HPDE6-E6E7 (cell line): ENCODE measurements around the gene PRKN.

Experiments
- DNase-seq: peaks from one replicate; pipeline ENCODE4 v3.0.0; 2011; ENCODE audit warnings: missing footprints; ENCODE audit errors: extremely low spot score

The PRKN gene

GRCh38 chr6:162313922-162314660 lies 413.5 kb downstream of the PRKN start:
- DNase-seq, result no peak

- DNase-seq, result no peak
Observed at GRCh38 chr6:162307865-162308264, 419.7 kb downstream of the PRKN start.

- no peak for DNase-seq
Observed at GRCh38 chr6:162306616-162307015, 420.9 kb downstream of the PRKN start.

DNA sequence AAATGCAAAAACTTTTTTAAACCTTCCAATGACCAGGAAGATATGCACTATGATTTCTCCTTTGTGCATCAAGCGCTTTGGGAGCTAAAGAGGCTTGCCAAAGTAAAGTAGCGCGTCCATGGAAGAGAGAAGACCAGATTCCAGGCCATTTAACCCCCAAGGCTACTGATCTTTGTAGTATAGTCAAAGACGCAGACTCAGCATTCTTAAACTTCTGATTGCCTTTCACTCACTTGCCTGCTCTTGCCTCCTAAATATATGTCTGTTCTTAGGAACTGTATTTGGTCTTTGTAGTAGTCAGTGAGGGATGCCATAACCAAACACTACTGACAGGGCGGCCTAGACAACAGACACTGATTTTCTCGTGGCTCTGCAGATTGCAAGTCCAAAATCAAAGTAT lies 426.4 kb downstream of the PRKN start:
- no peak for DNase-seq

- DNase-seq, result no peak
Observed at GRCh38 chr6:162294029-162294428, 433.5 kb downstream of the PRKN start.

GRCh38 chr6:162292915-162293314 lies 434.7 kb downstream of the PRKN start:
- no peak for DNase-seq

GRCh38 chr6:162290846-162291465 lies 436.6 kb downstream of the PRKN start:
- no peak for DNase-seq

DNA sequence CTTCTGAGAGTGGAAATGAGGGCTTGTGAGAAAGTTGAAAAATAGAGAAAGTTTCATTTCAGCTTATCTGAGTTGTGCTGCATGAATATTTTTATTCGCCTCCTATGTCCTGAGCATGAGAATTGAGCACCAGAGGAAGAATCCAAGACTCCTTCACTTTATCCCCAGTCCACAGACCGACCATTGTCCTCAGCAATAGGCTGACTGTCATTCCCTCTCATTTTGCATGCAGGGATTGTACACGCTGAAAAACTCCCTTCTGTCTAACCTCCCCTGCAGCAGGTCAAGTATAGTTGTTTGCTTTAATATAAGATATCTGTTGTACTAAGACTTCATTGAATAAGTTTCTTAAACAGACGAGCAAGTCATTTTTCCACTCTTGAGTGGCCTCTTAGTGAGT lies 437.6 kb downstream of the PRKN start:
- DNase-seq, result no peak

- DNase-seq, result no peak
Observed at GRCh38 chr6:162273986-162274385, 453.6 kb downstream of the PRKN start.

GRCh38 chr6:162271922-162272321 lies 455.6 kb downstream of the PRKN start:
- no peak for DNase-seq

DNA sequence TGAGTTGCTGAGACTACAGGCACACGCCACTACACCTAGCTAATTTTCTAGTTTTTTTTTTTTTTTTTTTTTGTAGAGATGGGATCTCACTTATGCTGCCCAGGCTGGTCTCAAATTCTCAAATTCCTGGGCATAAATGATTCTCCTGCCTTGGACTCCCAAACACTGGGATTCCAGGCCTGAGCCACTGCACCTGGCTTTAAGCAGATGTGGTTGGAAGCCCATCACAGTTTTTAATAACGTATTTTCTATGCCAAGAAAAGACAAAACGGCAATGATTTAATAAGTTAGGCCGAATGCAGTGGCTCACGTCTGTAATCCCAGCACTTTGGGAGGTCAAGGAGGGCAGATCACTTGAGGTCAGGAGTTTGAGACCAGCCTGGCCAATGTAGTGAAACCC lies 456.6 kb downstream of the PRKN start:
- DNase-seq, result no peak

GRCh38 chr6:162267641-162268040 lies 459.9 kb downstream of the PRKN start:
- DNase-seq, result no peak

DNA sequence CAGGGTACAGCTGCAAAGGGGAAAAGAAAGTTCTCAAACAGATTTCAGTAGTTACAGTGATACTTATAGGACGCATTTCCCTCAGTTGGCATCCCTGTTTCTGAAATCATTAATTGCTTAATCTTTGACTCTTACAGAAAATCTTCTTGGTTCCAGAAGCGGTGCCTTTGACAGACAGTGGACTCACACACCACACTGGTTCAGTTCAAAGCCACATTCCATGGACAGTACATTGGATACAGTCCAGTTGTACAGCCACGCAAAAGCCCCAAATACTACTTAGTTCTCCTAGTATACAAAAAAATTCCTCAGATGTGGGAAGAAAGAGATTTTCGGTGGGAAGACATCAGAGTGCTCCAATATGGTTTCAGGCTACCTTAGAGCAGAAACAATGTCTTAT lies 460.4 kb downstream of the PRKN start:
- no peak for DNase-seq

- no peak for DNase-seq
Observed at GRCh38 chr6:162264581-162264980, 463.0 kb downstream of the PRKN start.

- DNase-seq, result no peak
Observed at GRCh38 chr6:162262466-162263196, 464.9 kb downstream of the PRKN start.

GRCh38 chr6:162261598-162261997 lies 466.0 kb downstream of the PRKN start:
- no peak for DNase-seq

GRCh38 chr6:162260027-162260426 lies 467.5 kb downstream of the PRKN start:
- no peak for DNase-seq

DNA sequence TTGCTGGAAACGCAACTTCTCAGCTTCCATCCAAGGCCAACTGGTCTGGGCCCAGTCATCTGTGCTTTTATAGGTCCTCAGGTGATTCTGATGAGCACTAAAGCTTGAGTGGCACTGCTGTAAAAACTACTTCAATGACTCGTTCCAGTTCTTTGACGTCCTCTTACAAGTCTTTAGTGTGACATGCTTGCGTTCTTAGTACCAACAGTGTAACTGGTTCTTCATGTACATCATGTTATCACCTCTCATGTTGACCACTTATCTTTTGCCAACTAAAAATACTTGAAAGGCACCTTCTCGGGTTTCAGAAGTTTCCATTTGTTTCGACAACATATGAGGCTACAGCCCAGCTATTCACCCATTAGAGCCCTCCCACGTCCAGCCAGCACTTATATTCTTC lies 468.9 kb downstream of the PRKN start:
- no peak for DNase-seq

DNA sequence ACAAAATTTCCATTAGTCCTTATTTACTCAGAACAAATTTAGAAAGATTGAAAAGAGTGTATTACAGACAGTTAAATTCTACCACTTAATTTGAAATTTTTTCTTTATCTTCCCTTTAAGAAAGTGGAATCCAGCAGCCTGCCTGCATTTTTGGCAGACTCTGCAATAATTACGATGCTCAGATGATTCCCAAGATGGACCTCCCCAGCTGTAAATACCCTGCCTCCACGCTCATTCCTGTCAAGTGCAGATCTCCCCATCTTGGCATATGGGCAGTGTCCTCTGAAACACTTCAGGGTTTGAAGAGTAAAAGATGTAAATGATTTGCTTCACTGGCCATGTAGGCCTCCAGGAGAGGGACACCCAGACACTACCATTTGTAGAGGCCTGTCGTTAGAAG lies 471.2 kb downstream of the PRKN start:
- DNase-seq, result no peak

- DNase-seq, result no peak
Observed at GRCh38 chr6:162251257-162251656, 476.3 kb downstream of the PRKN start.

DNA sequence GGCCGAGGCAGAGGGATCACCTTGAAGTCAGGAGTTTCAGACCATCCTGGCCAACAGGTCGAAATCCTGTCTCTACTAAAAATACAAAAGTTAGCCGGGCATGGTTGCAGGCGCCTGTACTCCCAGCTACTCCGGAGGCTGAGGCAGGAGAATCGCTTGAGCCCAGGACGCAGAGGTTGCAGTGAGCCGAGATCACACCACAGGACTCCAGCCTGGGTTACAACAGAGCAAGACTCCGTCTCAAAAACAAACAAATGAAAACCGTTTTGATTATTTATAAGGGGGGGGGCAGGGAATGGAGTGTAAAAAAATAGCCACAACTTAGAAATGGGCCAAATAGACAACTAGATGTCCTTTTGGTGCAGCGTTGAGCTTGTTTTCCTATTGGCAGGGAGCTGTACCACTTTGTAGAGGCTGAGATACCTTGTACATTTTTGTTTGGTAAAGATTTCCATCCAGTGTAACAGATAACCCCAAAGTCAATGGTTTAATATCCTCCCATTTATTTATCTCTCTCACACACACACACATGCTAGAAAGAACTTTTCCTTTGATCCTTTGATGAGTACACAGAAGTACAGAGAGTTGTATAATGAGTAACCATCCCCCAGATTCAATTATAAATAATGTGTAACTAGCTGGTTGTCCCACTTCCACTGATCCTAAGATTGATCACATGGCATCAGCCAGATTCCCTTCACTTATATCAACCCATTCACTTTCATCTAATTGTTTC lies 477.5 kb downstream of the PRKN start:
- DNase-seq, result no peak

- DNase-seq, result no peak
Observed at GRCh38 chr6:162245830-162246420, 481.6 kb downstream of the PRKN start.
